ENCODE data around the gene TMEM245. TPM values are rescaled to one million over a fixed set of nuclear protein-coding genes. Genes with fewer than 3 reads are reported as not detected.

TMEM245 gene
- total RNA-seq, 1 donor from 2014 or later = 40.0 TPM

DNA sequence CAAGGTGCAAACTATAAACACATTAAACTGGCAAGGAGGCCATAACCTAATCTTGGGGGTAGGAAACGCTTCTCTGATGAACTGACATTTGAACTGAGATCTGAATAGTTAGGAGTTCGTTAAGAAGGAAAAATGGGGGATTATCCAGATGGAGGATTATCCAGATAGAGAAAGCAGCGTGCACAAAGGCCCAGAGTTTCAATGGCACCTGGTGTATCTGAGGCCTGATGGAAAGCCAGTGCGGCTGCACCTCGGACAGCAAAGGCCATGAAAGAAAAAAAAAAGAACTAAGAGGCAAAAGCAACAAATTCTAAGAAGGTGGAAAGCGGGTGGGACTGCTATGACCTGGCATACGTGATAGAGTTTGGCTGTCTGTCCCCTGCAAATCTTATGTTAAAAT, 93.4 kb downstream of the TMEM245 start:
- TF ChIP-seq, protein P1, sequence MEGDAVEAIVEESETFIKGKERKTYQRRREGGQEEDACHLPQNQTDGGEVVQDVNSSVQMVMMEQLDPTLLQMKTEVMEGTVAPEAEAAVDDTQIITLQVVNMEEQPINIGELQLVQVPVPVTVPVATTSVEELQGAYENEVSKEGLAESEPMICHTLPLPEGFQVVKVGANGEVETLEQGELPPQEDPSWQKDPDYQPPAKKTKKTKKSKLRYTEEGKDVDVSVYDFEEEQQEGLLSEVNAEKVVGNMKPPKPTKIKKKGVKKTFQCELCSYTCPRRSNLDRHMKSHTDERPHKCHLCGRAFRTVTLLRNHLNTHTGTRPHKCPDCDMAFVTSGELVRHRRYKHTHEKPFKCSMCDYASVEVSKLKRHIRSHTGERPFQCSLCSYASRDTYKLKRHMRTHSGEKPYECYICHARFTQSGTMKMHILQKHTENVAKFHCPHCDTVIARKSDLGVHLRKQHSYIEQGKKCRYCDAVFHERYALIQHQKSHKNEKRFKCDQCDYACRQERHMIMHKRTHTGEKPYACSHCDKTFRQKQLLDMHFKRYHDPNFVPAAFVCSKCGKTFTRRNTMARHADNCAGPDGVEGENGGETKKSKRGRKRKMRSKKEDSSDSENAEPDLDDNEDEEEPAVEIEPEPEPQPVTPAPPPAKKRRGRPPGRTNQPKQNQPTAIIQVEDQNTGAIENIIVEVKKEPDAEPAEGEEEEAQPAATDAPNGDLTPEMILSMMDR (IDR thresholded peaks at IDR 0.05) = no peak
- no peak for DNase-seq (ENCODE audit: extremely low spot score, unreplicated experiment)
- no peak overlapping the region for H3K4me3 Mint-ChIP-seq (ENCODE audit: unreplicated experiment)
- peaks cover 14% of the 10 kb centered on the region for H3K4me1 Mint-ChIP-seq (ENCODE audit: unreplicated experiment)
- H3K36me3 Mint-ChIP-seq (ENCODE audit: unreplicated experiment) = peaks cover 21% of the 10 kb centered on the region
- H3K27me3 Mint-ChIP-seq (ENCODE audit: unreplicated experiment) = no peaks in the 10 kb centered on the region
- H3K27ac Mint-ChIP-seq (ENCODE audit: unreplicated experiment) = no peak overlapping the region
- no peaks in the 10 kb centered on the region for H3K9me3 Mint-ChIP-seq (ENCODE audit: unreplicated experiment)

DNA sequence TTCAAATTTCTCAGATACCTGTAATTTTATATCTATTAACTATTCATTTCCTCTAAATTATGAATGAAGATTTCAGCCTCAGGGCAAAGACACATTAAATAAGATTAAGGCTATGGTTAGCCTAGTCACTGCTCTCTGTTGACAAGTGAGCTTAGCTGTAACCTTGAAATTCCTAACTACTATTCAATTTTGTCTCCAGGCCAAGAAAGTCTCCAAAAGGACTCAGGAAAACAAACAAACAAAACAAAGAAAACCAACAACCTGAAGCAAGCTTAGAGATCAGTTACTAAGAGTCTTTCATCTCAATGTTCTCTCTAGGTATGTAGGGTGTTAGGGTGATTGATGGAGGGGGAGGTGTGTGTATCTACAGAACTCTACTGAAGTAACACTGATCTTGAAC, 96.9 kb downstream of the TMEM245 start:
- DNase-seq (ENCODE audit: extremely low spot score, unreplicated experiment) = no peak
- Mint-ChIP-seq H3K9me3 (ENCODE audit: unreplicated experiment) (no peaks in the 10 kb centered on the region), H3K36me3 (ENCODE audit: unreplicated experiment) (peaks cover 18% of the 10 kb centered on the region), H3K4me3 (ENCODE audit: unreplicated experiment) (no peak overlapping the region), H3K4me1 (ENCODE audit: unreplicated experiment) (peaks cover 17% of the 10 kb centered on the region), H3K27me3 (ENCODE audit: unreplicated experiment) (no peaks in the 10 kb centered on the region), H3K27ac (ENCODE audit: unreplicated experiment) (no peak overlapping the region)
- TF ChIP-seq, protein P1 (IDR thresholded peaks at IDR 0.05) = no peak

DNA sequence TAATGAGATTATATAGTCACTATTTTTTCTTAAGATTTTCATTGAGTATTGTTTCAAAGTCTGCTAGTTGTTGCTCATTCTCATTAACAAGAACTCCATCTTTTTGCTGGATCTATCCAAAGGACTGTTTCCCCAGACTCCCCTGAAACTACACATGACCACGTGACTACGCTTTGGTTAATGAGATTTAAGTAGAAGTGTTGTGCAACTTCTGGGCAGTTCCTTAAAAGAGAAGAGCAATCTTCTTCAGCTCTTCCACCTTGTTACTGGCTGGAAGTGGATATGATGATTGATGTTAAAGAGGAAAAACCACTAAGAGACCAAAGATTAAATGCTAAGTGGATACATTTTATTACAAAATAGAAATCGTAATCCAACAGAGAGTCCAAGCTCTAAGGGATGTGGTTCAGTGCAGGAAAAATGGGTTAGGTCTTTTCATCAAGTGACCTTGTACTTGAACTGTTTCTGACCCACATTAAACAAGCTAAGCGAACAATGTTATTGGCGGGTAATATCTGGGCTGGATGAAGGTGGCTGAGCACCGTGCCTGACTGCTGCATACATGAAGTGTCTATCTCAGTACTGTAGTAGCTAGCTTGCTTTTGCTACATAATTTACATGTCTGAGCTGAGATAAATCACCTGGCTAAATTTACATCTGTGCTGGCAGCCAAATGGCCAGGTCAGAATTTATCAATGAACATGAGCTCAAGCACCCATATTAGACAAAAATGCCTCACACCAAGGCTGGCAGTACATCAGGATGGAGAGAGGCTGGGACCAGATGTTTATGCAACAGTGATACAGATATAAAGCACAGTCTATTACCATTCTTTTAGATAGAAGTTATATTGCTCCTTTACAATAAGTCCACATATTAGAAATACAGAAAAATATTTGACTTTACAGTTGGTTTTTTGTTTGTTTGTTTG, 98.9 kb downstream of the TMEM245 start:
- no peaks in the 10 kb centered on the region for H3K27me3 Mint-ChIP-seq (ENCODE audit: unreplicated experiment)
- TF ChIP-seq, protein P1 (IDR thresholded peaks at IDR 0.05) = no peak
- H3K4me1 Mint-ChIP-seq (ENCODE audit: unreplicated experiment) = peaks cover 6% of the 10 kb centered on the region
- DNase-seq (ENCODE audit: extremely low spot score, unreplicated experiment) = no peak
- H3K9me3 Mint-ChIP-seq (ENCODE audit: unreplicated experiment) = no peaks in the 10 kb centered on the region
- no peak overlapping the region for H3K27ac Mint-ChIP-seq (ENCODE audit: unreplicated experiment)
- H3K36me3 Mint-ChIP-seq (ENCODE audit: unreplicated experiment) = peaks cover 13% of the 10 kb centered on the region
- H3K4me3 Mint-ChIP-seq (ENCODE audit: unreplicated experiment) = no peak overlapping the region

DNA sequence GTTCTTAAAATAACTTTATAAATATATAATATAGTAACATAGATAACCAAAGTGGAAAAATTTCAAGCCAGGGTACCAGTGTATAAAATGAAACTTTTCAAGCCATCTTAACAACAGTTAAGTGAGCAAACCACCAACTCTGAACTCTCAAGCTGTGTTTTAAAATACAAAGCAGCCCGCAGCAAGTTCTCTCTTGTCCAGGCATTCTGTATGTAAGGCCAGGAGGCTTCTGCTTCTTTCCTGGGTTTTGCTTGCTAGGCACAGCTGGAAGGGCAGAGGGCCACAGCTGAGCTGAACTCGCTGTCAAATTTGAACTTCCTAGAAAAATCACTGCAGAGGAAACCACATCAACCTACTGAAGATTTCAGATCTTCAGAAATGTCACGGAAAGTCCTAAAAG, 99.6 kb downstream of the TMEM245 start:
- no peak overlapping the region for H3K4me3 Mint-ChIP-seq (ENCODE audit: unreplicated experiment)
- no peak for DNase-seq (ENCODE audit: extremely low spot score, unreplicated experiment)
- H3K27ac Mint-ChIP-seq (ENCODE audit: unreplicated experiment) = no peak overlapping the region
- TF ChIP-seq, protein P1 (IDR thresholded peaks at IDR 0.05) = no peak
- peaks cover 13% of the 10 kb centered on the region for H3K36me3 Mint-ChIP-seq (ENCODE audit: unreplicated experiment)
- H3K27me3 Mint-ChIP-seq (ENCODE audit: unreplicated experiment) = no peaks in the 10 kb centered on the region
- no peaks in the 10 kb centered on the region for H3K9me3 Mint-ChIP-seq (ENCODE audit: unreplicated experiment)
- peaks cover 11% of the 10 kb centered on the region for H3K4me1 Mint-ChIP-seq (ENCODE audit: unreplicated experiment)

DNA sequence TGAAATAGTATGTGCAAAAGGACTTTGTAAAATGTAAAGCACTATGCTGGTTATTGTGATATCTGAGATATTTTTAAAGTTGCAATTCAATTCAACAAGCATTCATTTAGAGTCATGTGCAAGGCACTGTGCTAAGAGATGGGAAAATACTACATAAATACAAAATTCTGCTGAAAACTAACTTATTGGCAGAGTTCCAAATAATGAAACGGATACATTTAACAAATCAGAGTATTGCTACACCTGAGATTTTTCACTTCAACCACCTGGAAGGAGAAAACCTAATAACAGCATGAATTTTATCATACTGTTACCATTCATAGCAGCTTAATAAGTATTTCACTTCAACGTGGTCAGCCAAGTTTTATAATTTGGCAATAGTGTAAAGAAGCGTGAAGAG, 100.3 kb downstream of the TMEM245 start:
- Mint-ChIP-seq H3K4me1 (ENCODE audit: unreplicated experiment) (peaks cover 17% of the 10 kb centered on the region), H3K27ac (ENCODE audit: unreplicated experiment) (no peak overlapping the region), H3K4me3 (ENCODE audit: unreplicated experiment) (no peak overlapping the region), H3K27me3 (ENCODE audit: unreplicated experiment) (no peaks in the 10 kb centered on the region), H3K9me3 (ENCODE audit: unreplicated experiment) (no peaks in the 10 kb centered on the region), H3K36me3 (ENCODE audit: unreplicated experiment) (peaks cover 13% of the 10 kb centered on the region)
- DNase-seq (ENCODE audit: extremely low spot score, unreplicated experiment) = no peak
- TF ChIP-seq, protein P1 (IDR thresholded peaks at IDR 0.05) = no peak

Data from osteocyte (in vitro differentiated cells).